H1 (cell line): Measurements from ENCODE around the gene MBNL1. TPM values are rescaled to one million over a fixed set of nuclear protein-coding genes. Genes with fewer than 3 reads are reported as not detected.

ENCODE experiments used
- ASH2L ChIP-seq: fragments of 200-600, 300-600 bp; sonication (generic); IDR thresholded peaks from one replicate; pipeline ENCODE4 v1.7.1; 2017; ENCODE audit warnings: low read length
- KDM4A ChIP-seq: IDR thresholded peaks from one replicate; pipeline ENCODE4 v1.7.1; 2012; ENCODE audit warnings: low read depth, mild to moderate bottlenecking, moderate library complexity, low read length, inconsistent platforms; ENCODE audit not compliant: severe bottlenecking
- SIRT6 ChIP-seq: IDR thresholded peaks from one replicate; pipeline ENCODE4 v1.7.1; 2012; ENCODE audit warnings: low read length, inconsistent platforms
- polyA plus RNA-seq, 7 experiments: library from polyadenylated mRNA; depleted of rRNA in 3 of 7; stranded (reverse) in 5 of 7; unstranded in 2 of 7; fragments of >200 nt in 5 of 7; fragments of 200-250 nt in 2 of 7; gene quantifications; 1 replicate in 5 of 7; 2 replicates in 1 of 7; 4 replicates in 1 of 7; pipeline versions ENCODE4 v1.2.1 to v1.2.3, GENCODE V29; 2011 to 2013; ENCODE audit warnings: missing spikeins in 2 of 7, mixed read lengths in 2 of 7
- total RNA-seq: library from RNA; stranded (reverse); fragmentation: NEBNext Ultra II Directional; extraction: Animal tissue kit (Norgen Biotek cat#: 25700); gene quantifications from 2 replicates; pipeline ENCODE4 v1.2.1, GENCODE V29; 2021

Gene MBNL1
- total and polyA plus RNA-seq, 2 of the 8 experiments (the other 6 are each of a cell fraction or from before 2014, with no cell fraction given): 5.0 to 16.4 TPM

DNA sequence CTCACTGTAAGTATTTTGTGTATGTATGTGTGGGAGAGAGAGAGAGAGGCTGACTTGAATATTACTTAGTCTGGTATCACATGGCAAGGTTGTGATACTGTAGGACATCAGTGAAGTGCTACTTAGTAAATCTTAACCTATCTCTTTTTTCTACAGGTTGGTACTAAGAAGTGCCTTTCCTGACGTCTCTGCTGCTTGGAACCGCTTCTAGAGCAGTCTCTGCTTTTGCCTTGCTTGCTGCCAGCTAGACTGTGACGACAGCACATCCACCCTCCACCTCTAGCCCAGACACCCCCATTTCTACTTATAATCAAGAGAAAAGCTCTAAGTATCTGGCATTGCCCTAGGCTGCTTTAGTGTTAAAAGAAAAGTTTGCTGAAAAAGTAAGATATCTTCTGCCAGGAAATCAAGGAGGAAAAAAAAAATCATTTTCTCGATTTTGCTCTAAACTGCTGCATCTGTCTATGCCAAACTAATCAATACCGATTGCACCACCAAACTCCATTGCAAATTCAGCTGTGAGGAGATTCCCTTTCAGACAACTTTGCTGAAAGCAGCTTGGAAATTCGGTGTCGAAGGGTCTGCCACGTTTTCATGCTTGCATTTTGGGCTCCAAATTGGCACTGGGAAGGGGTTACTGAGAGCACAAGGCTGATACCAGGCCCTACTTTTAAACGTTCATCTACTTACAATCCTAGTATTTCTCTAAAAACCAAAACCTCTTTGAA lies 30.7 kb downstream of the MBNL1 start (continued):
- no peak for TF ChIP-seq SIRT6
- no peak for TF ChIP-seq KDM4A
- no peak for TF ChIP-seq ASH2L
